ENCODE measurements around the gene SET.

DNA sequence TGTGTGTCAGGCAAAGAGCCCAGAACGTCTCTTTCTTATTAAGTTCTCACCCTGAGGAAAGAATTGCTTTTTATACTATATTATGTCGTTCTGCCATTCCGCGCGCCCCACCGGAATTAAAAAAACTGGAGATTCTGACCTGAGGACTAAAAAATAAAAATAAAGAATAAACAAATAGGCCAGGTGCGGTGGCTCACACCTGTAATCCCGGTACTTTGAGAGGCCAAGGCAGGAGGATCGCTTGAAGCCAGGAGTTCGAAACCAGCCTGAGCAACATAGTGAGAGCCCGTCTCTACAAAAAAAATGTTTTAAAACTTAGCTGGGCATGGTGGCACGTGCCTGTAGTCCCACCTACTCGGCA is 31.7 kb upstream of the SET start:
- TF ChIP-seq, protein P1, sequence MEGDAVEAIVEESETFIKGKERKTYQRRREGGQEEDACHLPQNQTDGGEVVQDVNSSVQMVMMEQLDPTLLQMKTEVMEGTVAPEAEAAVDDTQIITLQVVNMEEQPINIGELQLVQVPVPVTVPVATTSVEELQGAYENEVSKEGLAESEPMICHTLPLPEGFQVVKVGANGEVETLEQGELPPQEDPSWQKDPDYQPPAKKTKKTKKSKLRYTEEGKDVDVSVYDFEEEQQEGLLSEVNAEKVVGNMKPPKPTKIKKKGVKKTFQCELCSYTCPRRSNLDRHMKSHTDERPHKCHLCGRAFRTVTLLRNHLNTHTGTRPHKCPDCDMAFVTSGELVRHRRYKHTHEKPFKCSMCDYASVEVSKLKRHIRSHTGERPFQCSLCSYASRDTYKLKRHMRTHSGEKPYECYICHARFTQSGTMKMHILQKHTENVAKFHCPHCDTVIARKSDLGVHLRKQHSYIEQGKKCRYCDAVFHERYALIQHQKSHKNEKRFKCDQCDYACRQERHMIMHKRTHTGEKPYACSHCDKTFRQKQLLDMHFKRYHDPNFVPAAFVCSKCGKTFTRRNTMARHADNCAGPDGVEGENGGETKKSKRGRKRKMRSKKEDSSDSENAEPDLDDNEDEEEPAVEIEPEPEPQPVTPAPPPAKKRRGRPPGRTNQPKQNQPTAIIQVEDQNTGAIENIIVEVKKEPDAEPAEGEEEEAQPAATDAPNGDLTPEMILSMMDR (IDR thresholded peaks at IDR 0.05; ENCODE audit: insufficient read depth, low read length): no peak
- TF ChIP-seq, protein P2, sequence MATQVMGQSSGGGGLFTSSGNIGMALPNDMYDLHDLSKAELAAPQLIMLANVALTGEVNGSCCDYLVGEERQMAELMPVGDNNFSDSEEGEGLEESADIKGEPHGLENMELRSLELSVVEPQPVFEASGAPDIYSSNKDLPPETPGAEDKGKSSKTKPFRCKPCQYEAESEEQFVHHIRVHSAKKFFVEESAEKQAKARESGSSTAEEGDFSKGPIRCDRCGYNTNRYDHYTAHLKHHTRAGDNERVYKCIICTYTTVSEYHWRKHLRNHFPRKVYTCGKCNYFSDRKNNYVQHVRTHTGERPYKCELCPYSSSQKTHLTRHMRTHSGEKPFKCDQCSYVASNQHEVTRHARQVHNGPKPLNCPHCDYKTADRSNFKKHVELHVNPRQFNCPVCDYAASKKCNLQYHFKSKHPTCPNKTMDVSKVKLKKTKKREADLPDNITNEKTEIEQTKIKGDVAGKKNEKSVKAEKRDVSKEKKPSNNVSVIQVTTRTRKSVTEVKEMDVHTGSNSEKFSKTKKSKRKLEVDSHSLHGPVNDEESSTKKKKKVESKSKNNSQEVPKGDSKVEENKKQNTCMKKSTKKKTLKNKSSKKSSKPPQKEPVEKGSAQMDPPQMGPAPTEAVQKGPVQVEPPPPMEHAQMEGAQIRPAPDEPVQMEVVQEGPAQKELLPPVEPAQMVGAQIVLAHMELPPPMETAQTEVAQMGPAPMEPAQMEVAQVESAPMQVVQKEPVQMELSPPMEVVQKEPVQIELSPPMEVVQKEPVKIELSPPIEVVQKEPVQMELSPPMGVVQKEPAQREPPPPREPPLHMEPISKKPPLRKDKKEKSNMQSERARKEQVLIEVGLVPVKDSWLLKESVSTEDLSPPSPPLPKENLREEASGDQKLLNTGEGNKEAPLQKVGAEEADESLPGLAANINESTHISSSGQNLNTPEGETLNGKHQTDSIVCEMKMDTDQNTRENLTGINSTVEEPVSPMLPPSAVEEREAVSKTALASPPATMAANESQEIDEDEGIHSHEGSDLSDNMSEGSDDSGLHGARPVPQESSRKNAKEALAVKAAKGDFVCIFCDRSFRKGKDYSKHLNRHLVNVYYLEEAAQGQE (IDR thresholded peaks at IDR 0.05; ENCODE audit: insufficient replicate concordance, low read depth): no peak

All from HL-60 (cell line).